ENCODE data around the gene FAM43A.

Gene FAM43A

GRCh38 chr3:194731506-194732073, 45.9 kb downstream of the FAM43A start:
- H3K4me1 ChIP-seq (ENCODE audit: control insufficient read depth in 1 of 2, insufficient read depth in 2 of 2, low read length in 2 of 2), result no peaks in the 10 kb centered on the region
- no peaks in the 10 kb centered on the region for H3K36me3 ChIP-seq (ENCODE audit: control insufficient read depth in 1 of 2, insufficient read depth in 2 of 2, low read length in 2 of 2)
- peaks cover 0 to 10% of the 10 kb centered on the region in 2 donors for H3K9me3 ChIP-seq (ENCODE audit: control insufficient read depth in 1 of 2, low read length in 2 of 2)
- H3K27ac ChIP-seq (ENCODE audit: low read length), result no peak overlapping the region
- H3K4me3 ChIP-seq (ENCODE audit: low read depth in 1 of 2, low read length in 2 of 2), result no peak overlapping the region
- no peaks in the 10 kb centered on the region for H3K27me3 ChIP-seq (ENCODE audit: low read depth, low read length)

DNA sequence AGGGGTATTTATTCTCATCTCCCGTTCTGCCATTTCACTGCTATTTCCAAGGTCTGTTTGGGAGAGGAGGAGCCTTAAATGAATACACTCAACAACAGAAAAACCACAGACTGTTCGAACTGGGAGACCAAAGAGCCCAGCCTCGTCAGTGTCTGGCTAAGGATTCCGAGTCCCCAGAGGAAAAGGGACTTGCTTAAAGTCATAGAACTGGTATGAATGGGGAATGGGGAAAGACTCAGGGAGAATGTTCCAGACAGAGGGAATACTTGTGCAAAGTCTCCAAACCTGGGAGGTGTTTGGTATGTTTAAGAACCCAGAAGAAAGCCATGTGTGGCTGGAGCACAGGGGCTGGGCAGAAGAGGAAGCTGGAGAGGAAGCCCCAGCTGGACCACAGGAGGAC, 46.9 kb downstream of the FAM43A start:
- H3K4me1 ChIP-seq (ENCODE audit: control insufficient read depth in 1 of 2, insufficient read depth in 2 of 2, low read length in 2 of 2), result no peaks in the 10 kb centered on the region
- no peaks in the 10 kb centered on the region for H3K36me3 ChIP-seq (ENCODE audit: control insufficient read depth in 1 of 2, insufficient read depth in 2 of 2, low read length in 2 of 2)
- peaks cover 0 to 10% of the 10 kb centered on the region in 2 donors for H3K9me3 ChIP-seq (ENCODE audit: control insufficient read depth in 1 of 2, low read length in 2 of 2)
- no peaks in the 10 kb centered on the region for H3K27me3 ChIP-seq (ENCODE audit: low read depth, low read length)
- no peak overlapping the region for H3K4me3 ChIP-seq (ENCODE audit: low read depth in 1 of 2, low read length in 2 of 2)
- H3K27ac ChIP-seq (ENCODE audit: low read length), result no peak overlapping the region

DNA sequence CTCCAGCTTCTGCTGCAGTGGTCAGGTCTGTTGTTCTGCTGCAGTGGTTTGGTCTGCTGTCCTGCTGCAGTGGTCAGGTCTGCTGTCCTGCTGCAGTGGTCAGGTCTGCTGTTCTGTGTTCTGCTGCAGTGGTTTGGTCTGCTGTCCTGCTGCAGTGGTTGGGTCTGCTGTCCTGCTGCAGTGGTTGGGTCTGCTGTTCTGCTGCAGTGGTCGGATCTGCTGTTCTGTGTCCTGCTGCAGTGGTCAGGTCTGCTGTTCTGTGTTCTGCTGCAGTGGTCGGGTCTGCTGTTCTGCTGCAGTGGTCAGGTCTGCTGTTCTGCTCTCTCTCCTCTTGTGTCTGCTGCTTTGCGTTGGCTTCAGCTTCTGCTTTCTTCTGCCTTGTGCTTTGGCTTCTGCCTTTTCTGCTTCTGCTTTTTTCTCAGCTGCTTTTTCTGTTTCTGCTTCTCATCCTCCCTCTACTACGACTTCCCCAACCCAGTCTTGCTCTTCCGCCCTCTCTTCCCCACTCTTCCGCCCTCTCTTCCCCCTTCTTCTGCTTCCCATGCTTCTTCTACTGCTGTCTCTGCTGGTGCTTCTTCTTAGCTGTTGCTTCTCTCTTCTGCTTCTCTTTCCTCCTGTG, 50.7 kb downstream of the FAM43A start:
- H3K27me3 ChIP-seq (ENCODE audit: low read depth, low read length), result no peaks in the 10 kb centered on the region
- H3K27ac ChIP-seq (ENCODE audit: low read length), result no peak overlapping the region
- H3K4me1 ChIP-seq (ENCODE audit: control insufficient read depth in 1 of 2, insufficient read depth in 2 of 2, low read length in 2 of 2), result peaks cover 5 to 9% of the 10 kb centered on the region in 2 donors
- no peak overlapping the region for H3K4me3 ChIP-seq (ENCODE audit: low read depth in 1 of 2, low read length in 2 of 2)
- H3K9me3 ChIP-seq (ENCODE audit: control insufficient read depth in 1 of 2, low read length in 2 of 2), result peaks cover 0 to 10% of the 10 kb centered on the region in 2 donors
- H3K36me3 ChIP-seq (ENCODE audit: control insufficient read depth in 1 of 2, insufficient read depth in 2 of 2, low read length in 2 of 2), result no peaks in the 10 kb centered on the region

DNA sequence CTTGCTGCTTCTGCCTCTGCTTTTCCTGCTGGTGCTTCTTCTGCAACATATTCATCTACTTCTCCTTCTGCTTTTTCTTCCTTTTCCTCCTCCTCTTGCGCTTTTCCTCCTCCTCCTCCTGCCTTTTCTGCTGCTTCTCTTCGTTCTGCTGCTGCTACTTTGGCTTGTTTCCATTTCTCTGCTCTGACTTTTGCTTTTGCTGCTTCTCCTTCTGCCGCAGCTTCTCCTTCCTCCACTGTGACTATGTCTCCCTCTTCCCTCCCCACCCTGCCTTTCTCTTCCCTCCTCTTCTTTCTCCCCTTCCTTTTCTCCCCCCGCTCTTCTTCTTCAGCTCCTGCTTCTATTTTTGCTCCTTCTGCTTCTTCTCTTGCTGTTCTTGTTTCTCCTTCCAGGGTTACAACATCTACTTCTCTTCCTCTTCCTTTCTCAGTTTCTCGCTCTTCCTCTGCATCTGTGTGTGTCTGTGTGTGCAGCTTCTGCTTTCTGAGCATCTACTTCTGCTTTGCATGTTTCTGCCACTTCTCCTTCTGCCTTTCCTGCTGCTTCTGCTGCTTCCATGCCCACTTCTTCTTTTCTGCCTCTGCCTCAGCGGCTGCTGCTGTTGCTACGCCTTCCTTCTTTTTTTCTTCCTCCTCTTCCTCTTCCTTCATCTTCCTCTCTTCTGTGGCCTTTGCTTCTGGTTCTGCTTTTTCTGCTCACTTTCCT, 51.4 kb downstream of the FAM43A start:
- Histone ChIP-seq H3K36me3 (ENCODE audit: control insufficient read depth in 1 of 2, insufficient read depth in 2 of 2, low read length in 2 of 2) (no peaks in the 10 kb centered on the region), H3K4me3 (ENCODE audit: low read depth in 1 of 2, low read length in 2 of 2) (no peak overlapping the region)

More for the DNA sequence above, 51.4 kb downstream of the FAM43A start:
- Histone ChIP-seq H3K27me3 (ENCODE audit: low read depth, low read length) (no peaks in the 10 kb centered on the region), H3K9me3 (ENCODE audit: control insufficient read depth in 1 of 2, low read length in 2 of 2) (peaks cover 0 to 10% of the 10 kb centered on the region in 2 donors), H3K4me1 (ENCODE audit: control insufficient read depth in 1 of 2, insufficient read depth in 2 of 2, low read length in 2 of 2) (peaks cover 5 to 9% of the 10 kb centered on the region in 2 donors), H3K27ac (ENCODE audit: low read length) (no peak overlapping the region)
